Measurements from ENCODE around the gene ANKRD44.

The ANKRD44 gene

DNA sequence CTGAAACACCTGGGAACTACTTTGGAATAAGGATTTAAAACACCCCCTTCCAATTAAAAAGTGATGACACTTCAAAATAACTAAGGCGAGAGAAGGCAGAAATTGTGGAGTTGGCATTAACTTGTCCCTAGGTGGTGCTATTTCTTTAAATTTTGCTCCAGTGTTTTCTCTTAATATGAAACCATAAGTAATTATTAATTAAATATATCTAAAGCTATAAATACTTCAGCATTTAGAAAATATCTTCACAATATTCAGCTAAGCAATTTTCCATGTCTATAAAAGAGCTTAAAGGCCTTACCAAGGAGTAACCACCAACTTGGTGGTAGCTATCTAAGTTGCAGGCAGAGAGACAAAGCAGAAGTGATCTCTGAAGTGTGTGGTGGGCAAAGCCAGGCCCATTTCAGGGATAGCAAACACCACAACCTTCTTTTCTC lies 197.3 kb downstream of the ANKRD44 start:
- DNase-seq (ENCODE audit: low read depth), result peak; percentile 23

DNA sequence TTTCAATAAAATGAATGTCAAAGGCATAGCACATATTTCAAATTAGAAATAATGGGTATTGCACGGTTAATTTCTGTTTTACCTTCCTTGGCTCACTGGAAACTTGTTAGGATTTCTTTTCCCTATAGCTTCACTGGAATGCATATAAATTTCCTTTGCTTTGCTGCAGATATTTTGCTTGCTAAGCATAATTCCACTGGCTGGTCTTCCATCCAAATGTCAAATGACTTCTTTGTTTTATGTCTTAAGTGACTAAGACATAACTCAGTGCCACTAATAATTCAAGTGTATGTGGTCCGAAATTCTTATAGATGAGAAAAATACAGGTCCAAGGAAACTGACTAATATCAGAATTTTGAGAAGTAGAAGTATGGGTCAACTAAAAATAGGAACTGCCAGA lies 201.3 kb downstream of the ANKRD44 start:
- no peak for DNase-seq (ENCODE audit: low read depth)

DNA sequence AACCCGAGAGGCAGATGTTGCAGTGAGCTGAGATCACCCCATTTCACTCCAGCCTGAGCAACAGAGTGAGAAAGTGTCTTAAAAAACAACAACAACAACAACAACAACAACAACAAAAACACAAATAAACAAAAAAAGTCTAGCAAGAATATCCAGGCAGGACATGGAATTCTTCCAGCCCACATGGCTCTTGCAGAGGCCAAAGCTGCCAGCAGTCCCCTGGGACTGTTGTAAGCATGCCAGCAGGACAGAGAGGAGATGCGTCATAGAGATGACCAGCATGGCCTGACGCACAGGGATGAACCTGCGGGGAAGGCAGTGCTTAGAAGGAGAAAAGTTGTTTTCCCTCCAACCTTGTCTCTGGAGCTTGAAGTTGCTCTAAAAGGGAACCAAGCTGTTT lies 201.8 kb downstream of the ANKRD44 start:
- peak; percentile 94 for DNase-seq (ENCODE audit: low read depth)

DNA sequence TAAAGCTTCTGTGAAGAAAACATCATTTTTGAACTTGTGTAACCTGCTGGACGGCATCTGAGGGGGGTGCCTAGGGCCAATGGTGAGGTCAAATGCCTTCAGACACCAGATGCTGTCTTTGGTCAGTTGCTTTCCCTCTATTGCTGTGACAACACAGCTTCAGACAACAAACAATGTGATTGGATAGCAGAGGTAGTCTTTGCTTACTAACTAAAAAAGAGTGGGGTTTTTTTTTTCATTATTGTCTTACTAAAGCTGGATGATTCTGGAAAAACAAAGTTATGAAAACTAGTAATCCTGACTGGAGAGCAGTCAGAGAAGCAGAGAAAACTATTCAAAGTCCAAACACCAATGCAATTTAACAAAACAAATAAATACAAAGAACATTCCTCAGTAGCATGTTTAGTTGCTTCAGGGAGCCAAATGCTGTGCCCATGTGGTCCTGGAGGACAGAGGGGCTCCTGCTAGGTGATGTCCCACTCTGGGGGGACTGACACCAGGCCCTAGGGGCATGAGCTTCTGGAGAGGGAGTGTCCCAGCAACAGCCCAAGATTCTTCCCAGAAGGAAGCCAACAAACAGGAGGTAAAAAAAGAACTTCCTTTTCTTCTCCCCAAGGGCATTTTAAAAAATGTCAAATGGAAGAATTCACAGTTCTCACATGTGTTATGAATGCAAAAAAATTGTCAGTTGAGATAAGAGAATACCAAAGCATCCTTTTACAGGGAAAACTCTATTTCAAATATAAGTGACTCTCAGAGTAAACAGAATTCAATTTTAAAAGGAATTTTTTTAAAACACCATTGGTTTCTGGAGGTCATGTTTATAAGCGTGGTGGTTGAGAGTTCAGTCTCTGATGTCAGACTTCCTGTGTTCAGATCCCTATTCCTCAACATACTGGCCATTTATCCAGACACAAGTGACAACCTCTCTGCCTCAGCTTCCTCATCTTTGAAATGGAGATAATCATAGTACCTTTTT lies 203.0 kb downstream of the ANKRD44 start:
- DNase-seq (ENCODE audit: low read depth), result peak; percentile 92

DNA sequence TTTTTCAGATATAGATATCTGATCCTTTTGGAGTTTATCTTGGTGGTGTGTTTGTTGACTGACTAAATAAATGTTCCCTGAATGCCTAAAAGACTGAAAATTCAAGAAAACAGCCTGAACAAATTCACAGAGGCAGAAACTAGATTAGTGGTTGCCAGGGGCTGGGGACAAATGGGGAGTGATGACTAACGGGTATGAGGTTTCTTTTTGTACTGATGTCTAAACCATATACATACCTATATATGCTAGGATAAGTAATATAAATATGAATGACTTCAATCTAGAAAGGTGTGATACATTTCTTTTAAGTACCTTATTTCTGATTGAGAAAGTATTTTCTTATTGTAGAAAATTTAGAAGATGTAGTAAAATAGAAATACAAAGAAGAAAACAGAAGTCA lies 207.2 kb downstream of the ANKRD44 start:
- DNase-seq (ENCODE audit: low read depth), result no peak

DNA sequence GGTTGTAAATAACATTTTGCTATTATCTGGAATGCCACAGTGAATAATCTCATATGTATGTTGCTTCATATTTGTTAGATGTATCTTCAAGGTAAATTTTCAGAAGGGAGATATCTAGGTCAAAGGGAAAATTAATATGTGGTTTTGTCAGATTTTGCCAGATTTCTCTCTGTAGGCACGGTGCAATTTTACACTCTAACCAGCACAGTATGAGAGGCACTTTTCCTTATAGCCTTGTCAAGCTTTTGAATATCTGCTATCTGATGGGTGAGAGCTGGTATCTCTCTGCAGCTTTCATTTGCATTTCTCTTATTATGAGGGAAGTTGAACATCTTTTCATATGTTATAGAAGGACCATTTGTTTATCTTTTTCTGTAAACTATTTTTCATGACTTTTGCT lies 208.3 kb downstream of the ANKRD44 start:
- no peak for DNase-seq (ENCODE audit: low read depth)

DNA sequence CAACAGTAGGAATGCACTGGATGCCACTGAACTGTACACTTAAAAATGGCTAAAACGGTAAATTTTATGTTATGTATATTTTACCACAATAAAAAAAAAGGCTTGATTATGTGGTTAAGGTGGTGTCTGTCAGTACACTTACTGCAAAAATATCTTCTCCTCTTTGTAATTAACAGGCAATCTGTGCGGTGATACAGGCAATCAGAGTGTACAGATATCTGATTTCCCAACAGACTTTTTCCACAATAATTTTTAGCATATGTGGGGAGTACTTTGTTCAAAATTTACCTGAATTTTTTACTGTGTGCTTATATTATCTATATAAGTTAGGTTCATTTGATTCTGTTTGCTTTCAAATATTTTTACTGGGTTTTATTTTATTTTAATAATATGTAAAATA lies 209.1 kb downstream of the ANKRD44 start:
- DNase-seq (ENCODE audit: low read depth), result no peak

DNA sequence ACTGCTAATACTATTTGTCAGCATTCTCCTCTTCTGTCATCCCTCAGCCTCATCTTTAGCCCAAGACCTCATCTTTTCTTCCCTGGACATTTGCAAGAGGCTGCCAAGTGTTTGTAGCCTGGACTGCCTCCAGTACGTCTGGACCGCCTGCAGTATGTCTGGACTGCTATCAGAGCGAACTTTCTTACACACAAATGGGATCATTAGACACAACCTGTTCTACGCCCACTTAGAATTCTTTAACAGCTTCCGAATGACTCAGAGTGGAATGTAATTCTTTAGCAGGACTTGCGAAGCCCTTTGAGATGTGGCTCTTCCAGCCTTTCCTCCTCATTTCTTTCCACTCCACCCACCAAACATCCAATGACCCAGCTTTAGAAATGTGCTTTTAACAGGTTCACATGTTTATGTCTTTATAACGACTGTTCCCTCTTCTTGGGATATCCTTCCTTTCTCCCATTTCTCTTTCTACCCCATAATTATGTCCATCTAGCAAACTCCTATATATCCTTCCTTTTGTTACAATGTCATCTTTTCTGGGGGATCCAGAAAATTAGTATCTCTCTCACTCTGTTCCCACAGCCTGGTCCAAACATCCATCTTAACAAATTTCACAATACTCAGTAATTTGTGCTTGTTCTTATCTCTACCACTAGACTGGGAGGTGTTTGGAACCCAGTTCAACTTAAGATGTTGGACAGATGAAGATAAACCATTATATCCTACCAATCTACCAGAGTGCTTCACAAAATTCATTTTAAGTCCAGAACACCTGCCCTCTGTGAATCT lies 212.8 kb downstream of the ANKRD44 start:
- DNase-seq (ENCODE audit: low read depth), result no peak

DNA sequence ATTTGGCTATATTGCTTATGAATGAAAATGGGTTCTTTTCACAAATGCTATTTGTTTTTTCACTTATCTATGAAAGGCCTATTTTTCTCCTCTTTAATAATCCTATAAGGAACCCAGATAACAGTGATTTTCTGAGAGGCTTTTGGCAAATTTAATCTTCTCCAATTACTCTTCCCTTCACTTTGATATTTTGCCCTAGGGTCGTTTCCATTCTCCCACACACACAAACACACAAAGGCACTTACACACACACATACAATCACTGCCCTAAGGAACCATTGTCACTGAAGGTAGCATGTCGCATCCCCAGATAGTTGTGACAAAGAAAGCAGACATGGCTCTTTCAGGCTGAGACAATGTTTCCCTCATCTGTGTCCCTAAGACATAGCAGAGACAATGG lies 213.9 kb downstream of the ANKRD44 start:
- no peak for DNase-seq (ENCODE audit: low read depth)

DNA sequence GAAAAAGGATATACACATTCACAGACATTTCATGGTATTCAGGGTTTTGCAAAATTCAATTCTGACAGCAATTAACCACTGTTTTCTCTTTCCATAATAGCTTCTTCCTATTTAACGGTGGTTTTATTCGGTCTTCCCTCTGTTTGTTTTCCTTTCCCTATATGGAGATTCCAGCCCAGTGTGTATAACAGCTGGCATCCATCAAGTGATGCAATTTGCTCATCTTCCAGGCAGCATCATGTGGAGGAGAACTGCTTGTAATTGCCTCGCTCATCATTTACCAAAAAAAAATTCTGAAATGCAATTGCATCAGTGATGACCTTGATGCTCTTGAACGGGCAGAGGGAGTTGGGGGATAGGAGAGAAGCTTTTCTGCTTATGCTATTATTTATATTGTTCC lies 218.1 kb downstream of the ANKRD44 start:
- peak; percentile 87 for DNase-seq (ENCODE audit: low read depth)

DNA sequence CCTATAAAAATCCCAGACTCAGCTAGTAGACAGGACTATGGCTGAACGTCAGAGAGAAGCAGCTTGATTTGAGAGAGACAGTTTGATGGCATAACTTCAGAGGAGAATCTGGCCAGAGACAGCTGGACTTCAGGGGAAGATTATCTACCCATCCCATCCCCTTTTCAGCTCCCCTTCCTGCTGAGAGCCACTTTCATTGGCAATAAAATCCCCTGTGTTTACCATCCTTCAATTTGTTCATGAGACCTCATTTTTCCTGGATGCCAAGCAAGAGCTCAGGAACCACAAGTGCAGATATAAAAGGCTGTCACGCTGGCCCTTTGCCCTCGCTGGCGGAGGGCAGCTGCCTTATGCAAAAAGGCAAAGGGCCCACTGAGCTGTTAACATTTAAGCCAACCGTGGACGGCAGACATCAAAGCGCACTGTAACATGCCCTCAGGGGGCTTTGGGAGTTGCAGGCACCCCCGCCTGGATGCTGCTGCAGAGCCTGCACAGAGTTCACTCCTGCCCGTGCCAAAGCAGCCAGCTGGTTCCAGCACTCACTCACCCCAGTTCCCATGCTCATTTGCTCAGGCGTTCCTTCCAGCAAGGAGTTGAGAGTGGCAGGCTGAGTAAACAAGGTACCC lies 219.7 kb downstream of the ANKRD44 start:
- no peak for DNase-seq (ENCODE audit: low read depth)

DNA sequence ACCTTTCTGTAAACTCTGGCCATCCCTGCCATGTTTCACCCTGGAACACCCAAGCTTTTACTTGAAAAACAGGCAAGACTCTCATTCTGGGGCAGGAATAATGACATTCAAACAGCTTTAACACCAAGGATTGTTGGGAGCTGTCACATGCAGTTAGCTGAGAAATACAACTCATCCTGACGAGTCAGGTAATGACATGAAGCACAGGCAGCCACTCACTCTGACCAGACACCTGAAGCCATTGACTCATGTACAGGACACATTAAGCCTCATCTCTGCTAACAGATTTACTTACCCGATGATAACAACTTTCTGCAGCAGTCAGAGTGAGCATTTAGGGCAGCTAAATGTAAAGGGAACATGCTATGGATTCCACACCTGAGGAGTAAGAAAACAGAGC lies 220.9 kb downstream of the ANKRD44 start:
- DNase-seq (ENCODE audit: low read depth), result no peak

DNA sequence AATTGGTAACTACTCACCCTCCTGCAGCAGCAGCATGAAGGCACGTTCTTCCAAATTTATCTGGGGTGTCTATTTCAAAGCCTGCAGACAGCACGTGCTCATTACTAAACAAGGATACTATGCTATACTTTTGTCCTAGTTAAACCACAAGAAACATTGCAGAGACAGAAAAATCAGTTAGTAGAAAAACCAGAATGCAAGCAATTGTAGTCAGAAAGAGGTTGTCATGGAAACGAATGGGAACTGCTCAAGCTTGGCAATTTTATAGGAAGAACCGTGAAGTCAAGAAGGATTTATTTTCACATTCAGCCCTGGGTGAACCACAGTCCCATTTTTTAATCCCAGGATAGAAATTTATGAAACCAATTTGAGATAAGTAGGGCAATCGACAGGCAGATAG lies 221.9 kb downstream of the ANKRD44 start:
- peak; percentile 80 for DNase-seq (ENCODE audit: low read depth)

DNA sequence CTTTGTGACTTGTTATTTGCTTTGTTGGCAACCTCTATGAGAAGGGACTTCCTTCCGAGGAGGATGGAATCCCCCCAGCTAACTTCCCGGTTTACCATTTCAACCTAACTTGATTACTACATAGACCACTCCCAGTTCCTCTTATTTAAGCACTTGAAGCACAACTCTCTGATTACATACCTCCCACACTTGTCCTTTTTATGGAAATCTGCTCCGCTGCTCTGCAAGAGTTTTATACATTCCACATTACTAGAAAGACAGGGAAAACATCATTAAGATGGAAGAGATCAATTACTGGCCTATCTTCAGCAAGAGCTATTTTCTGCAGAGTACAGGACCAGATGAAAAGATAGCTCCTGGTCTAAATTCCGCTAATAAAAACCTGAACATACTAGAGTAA lies 224.1 kb downstream of the ANKRD44 start:
- no peak for DNase-seq (ENCODE audit: low read depth)

DNA sequence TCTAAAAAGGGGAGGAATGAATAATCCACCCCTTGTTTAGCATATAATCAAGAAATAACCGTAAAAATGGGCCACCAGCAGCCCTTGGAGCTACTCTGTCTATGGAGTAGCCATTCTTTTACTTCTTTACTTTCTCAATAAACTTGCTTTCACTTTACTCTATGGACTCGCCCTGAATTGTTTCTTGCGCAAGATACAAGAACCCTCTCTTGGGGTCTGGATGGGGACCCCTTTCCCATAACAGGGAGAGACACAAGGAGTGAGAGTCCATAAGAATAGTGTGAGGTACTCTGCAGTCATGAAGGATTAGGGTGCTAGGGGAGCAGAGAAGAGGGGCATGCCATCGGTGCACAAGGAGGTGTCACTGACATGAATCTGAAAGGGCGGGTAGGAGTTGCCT lies 224.9 kb downstream of the ANKRD44 start:
- DNase-seq (ENCODE audit: low read depth), result no peak

DNA sequence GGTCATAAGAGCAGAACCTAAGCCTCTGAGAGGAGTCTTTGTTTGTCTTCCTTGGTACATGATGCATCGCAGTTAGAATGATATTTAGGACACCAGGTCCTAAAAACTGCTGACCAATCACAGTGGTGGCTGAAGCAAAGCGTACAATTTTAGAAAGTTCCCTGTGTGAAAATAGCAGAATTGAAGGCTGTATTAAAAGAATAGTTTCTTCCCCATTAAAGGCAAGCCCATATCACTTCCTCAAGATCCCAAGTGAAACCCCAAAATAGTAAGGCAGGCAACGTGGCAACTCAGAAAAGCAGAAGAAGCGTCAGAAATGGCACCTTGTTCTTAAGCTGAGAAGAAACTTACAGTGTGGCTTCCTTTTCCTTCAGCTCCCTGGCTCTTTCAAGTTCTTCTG lies 229.3 kb downstream of the ANKRD44 start:
- no peak for DNase-seq (ENCODE audit: low read depth)

DNA sequence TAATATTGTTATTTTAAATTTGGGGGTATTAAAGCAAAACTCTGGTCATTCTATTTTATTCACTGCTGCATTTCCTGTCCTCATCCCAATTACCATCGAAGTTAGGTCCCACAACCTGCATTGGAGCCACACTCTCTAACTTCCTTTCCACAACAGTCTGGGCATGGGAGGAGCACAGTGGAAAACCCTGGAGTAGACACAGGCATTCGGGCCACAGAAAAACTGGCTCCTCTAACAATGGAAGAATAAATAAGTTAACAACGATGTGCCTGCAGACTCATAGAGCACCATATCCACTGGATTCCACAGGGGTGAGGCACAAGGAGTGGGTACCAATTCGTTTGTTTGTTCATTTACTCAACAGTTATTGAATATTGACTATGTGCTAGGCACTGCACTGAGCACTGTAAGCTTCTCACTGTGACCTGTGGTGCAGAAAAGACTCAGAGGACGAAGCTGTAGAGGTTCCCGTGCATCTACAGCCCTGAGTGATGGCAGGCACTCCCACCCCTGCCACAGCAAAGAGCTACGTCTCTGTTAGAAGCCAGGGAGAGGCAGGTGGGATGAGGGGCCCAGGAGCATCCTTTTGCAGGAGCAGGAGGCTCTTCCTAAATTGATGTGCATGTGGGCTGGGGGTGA lies 229.9 kb downstream of the ANKRD44 start:
- no peak for DNase-seq (ENCODE audit: low read depth)

DNA sequence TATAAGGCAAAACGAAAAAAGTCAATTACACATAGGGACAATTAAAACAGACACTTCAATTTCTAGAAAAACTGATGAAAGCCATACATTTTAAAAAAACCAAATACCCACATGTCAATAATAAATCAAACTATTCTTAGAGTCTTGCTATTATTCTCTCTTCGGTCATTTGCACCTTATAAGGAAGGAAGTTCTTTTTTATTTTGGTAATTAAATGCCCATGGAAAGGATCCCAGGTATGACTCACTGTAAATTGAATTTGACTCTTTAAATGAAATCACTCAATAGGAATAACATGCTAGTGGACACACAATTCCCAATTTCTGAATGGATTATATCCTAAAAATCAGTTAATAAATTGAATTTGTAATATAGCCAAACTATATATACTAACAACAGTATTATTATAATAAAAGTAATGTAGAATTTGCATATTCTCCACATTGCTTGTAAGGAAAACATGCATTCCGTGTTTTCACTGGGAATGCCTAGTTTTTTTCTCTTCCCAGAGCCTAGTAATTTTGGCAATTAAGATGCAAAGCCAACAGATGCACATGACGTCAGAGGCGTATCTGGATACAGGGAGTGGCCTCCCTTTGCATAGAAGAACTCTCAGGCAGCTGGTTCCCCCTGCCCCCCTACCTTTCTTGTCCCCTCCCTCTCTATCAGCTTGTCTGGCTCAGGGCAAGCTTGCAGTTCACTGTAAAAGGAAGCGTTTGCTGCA lies 230.6 kb downstream of the ANKRD44 start:
- no peak for DNase-seq (ENCODE audit: low read depth)

DNA sequence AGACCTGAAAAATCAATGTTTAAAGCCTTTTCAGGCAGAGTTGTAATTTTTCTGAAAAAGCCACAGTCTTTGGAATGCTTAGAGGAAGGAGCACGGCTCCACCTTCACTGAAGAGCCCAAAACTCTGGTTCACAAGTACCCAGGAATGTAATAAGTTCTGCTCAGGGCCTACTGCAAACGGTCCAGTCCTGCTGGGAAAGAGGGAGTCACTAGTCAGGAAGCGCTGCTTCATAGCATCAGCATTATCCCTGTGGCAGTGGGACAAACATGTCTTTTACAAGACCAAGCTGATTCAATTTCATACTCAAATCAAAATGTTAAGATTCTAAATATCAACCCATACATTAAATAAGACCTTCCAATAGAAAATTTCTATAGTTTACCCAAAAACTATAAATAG lies 231.2 kb downstream of the ANKRD44 start:
- DNase-seq (ENCODE audit: low read depth), result no peak

DNA sequence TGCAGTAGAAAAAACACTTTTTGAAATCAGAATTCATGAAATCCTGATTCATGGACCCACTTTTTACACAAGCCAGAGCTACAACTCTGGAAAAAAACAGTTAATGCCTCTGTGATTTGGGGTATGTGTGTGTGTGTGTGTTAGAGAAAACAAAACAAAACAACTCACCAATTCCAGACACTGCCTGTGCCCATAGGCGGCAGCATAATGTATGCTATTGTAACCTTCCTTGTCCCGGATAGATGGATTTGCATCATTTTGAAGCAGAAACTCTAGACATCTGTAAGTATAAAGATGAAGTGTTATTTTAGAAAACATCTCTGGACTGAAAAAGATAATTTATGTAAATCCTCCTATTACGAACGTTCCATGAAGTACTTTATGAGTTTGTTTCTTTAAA lies 232.0 kb downstream of the ANKRD44 start:
- no peak for DNase-seq (ENCODE audit: low read depth)

DNA sequence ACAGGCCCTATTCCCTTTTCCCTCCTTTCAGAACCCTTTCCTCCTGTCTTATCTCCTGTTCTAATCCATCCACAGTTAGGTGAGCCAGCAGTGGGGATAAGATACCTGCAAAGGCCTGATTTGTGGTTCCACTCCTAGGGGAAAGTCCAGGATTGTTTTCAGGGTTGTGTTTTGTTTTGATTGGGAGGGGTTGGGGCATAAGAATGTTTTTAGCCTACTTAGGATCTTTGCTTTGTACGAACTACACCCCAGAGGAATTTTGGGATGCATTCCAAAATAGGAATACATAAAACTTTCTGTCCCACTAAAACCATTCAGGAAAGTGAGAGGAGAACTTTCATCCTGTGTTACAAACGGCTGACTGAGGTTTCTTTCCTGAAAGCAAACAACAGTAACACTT lies 233.2 kb downstream of the ANKRD44 start:
- no peak for DNase-seq (ENCODE audit: low read depth)

DNA sequence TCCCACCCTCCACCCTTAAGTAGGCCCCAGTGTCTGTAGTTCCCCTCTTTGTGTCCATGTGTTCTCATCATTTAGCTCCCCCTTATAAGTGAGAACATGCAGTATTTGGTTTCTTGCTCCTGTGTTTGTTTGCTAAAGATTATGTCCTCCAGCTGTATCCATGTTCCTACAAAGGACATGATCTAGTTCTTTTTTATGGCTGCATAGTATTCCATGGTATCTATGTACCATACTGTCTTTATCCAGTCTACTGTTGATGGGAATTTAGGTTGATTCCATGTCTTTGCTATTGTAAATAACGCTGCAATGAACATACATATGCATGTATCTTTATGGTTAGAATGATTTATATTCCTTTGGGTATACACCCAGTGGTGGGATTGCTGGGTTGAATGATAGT lies 233.9 kb downstream of the ANKRD44 start:
- no peak for DNase-seq (ENCODE audit: low read depth)
